ENCODE data around the gene TFIP11.

DNA sequence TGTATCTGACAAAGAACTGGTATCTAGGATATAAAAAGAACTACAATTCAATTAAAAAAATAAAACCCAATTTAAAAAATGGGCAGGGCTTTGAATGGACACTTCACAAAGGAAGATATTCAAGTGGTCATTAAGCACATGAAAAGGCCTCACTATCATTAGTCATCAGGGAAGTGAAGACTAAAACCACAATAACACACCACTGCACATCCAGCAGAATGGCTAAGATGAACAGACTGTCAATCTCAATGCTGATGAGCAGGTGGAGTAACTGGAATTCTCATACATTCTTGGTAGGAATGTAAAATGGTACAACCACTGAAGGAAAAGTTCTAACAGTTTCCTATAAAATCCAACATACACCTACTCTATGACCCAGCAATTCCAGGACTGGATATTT, 37.6 kb downstream of the TFIP11 start:
- TF ChIP-seq, protein P1, sequence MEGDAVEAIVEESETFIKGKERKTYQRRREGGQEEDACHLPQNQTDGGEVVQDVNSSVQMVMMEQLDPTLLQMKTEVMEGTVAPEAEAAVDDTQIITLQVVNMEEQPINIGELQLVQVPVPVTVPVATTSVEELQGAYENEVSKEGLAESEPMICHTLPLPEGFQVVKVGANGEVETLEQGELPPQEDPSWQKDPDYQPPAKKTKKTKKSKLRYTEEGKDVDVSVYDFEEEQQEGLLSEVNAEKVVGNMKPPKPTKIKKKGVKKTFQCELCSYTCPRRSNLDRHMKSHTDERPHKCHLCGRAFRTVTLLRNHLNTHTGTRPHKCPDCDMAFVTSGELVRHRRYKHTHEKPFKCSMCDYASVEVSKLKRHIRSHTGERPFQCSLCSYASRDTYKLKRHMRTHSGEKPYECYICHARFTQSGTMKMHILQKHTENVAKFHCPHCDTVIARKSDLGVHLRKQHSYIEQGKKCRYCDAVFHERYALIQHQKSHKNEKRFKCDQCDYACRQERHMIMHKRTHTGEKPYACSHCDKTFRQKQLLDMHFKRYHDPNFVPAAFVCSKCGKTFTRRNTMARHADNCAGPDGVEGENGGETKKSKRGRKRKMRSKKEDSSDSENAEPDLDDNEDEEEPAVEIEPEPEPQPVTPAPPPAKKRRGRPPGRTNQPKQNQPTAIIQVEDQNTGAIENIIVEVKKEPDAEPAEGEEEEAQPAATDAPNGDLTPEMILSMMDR (IDR thresholded peaks at IDR 0.05), result no peak
- TF ChIP-seq EZH2 (IDR thresholded peaks at IDR 0.05; ENCODE audit: borderline replicate concordance, insufficient read depth, low read depth, low read length, poor library complexity, severe bottlenecking), result no peak

Data from B cell (primary cell).